OCI-LY7 (cell line): Measurements from ENCODE around the gene TCAIM.

Source experiments
- EZH2phosphoT487 ChIP-seq: fragments of 200-600 bp; sonication (generic); IDR thresholded peaks from 2 replicates; pipeline ENCODE4 v1.6.1; 2018; ENCODE audit warnings: low read depth, borderline replicate concordance, mild to moderate bottlenecking, mixed run types, antibody characterized with exemption, low read length, moderate library complexity, mixed read lengths
- TF ChIP-seq, protein P1 (sequence below): fragments of 200-600 bp; sonication (generic); conservative IDR thresholded peaks from 2 replicates; pipeline ENCODE4 v1.5.1; 2014; ENCODE audit warnings: mild to moderate bottlenecking, antibody characterized with exemption, low read length, moderate library complexity, mixed read lengths

DNA sequence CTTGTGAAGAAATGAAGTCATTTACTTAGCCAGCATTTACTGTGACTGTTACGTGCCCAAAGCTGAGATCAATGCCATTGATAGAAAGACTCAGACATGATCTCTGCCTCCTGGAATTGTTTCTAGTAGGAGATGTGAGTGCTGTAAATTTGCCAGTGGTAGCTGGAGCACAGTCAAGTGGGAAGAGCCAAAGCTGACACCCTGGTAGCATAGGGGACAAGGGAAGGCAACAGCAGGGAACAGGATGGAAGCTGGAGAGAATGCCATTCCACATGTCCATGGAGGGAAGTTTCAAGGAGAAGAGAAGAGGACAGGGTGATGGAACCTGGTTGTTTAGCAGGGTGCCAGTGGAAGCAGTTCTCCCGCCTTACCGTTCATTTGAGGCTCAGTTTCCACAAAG lies 64.0 kb downstream of the TCAIM start:
- TF ChIP-seq, protein P1, sequence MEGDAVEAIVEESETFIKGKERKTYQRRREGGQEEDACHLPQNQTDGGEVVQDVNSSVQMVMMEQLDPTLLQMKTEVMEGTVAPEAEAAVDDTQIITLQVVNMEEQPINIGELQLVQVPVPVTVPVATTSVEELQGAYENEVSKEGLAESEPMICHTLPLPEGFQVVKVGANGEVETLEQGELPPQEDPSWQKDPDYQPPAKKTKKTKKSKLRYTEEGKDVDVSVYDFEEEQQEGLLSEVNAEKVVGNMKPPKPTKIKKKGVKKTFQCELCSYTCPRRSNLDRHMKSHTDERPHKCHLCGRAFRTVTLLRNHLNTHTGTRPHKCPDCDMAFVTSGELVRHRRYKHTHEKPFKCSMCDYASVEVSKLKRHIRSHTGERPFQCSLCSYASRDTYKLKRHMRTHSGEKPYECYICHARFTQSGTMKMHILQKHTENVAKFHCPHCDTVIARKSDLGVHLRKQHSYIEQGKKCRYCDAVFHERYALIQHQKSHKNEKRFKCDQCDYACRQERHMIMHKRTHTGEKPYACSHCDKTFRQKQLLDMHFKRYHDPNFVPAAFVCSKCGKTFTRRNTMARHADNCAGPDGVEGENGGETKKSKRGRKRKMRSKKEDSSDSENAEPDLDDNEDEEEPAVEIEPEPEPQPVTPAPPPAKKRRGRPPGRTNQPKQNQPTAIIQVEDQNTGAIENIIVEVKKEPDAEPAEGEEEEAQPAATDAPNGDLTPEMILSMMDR: no peak
- TF ChIP-seq EZH2phosphoT487: no peak
